ENCODE data around the gene SNX1. TPM values are rescaled to one million over a fixed set of nuclear protein-coding genes. Genes with fewer than 3 reads are reported as not detected.
A peak's percentile ranks its signal among the peaks of the same experiment; 100 is the strongest.

Gene SNX1
- total RNA-seq, 2 experiments from 2014 or later = 92.2 to 108 TPM

- ATAC-seq (no peak), DNase-seq (no peak)
- H3K27me3 Mint-ChIP-seq = no peaks in the 10 kb centered on the region
- POLR2A ChIA-PET = interaction anchor here (0.5 to 0.6 kb wide), 2 partner anchors 133 to 199 kb away, joined by 3 read pairs; no protein-coding TSS in a partner anchor
- H3K4me1 Mint-ChIP-seq = peaks cover 24% of the 10 kb centered on the region
- H3K27ac Mint-ChIP-seq = no peak overlapping the region
- H3K4me3 Mint-ChIP-seq = no peak overlapping the region
- intact Hi-C loops (cut with DNase I, micrococcal nuclease) = loop anchor here in 1 of 2 experiments (5.0 to 10.0 kb wide), 5 partner anchors 262 to 905 kb away; partner anchors contain the start of genes CSNK1G1, PCLAF, RAB8B and TRIP4
- no peaks in the 10 kb centered on the region for H3K9me3 Mint-ChIP-seq (ENCODE audit: low read depth)
- CTCF ChIA-PET = interaction anchor here (0.6 to 1.5 kb wide), 4 partner anchors 9 to 1536 kb away, joined by 3 to 8 read pairs (median 4); no protein-coding TSS in a partner anchor
- peaks cover 38% of the 10 kb centered on the region for H3K36me3 Mint-ChIP-seq (ENCODE audit: low read depth)
Measured at GRCh38 chr15:64089543-64090280, 6.1 kb upstream of the SNX1 start.

- Mint-ChIP-seq H3K36me3 (ENCODE audit: low read depth) (peaks cover 38% of the 10 kb centered on the region), H3K27me3 (no peaks in the 10 kb centered on the region), H3K4me1 (peaks cover 32% of the 10 kb centered on the region), H3K4me3 (no peak overlapping the region), H3K27ac (no peak overlapping the region), H3K9me3 (ENCODE audit: low read depth) (no peaks in the 10 kb centered on the region)
- CTCF ChIA-PET = interaction anchor here (0.6 to 1.5 kb wide), 4 partner anchors 10 to 1535 kb away, joined by 3 to 5 read pairs (median 4); no protein-coding TSS in a partner anchor
- intact Hi-C loops (cut with DNase I, micrococcal nuclease) = loop anchor here in 1 of 2 experiments (5.0 to 10.0 kb wide), 5 partner anchors 263 to 906 kb away; partner anchors contain the start of genes CSNK1G1, PCLAF, RAB8B and TRIP4
- ATAC-seq (no peak), DNase-seq (no peak)
- POLR2A ChIA-PET = no interaction called here
Measured at GRCh38 chr15:64090527-64090926, 5.3 kb upstream of the SNX1 start.

GRCh38 chr15:64092075-64092820 is 3.5 kb upstream of the SNX1 start:
- Mint-ChIP-seq H3K4me1 (peaks cover 39% of the 10 kb centered on the region), H3K27me3 (no peaks in the 10 kb centered on the region), H3K9me3 (ENCODE audit: low read depth) (no peaks in the 10 kb centered on the region), H3K36me3 (ENCODE audit: low read depth) (peaks cover 32% of the 10 kb centered on the region), H3K4me3 (peak overlapping the region; percentile 91), H3K27ac (peak overlapping the region; percentile 96)
- ATAC-seq = no peak
- DNase-seq = no peak
- POLR2A ChIA-PET = interaction anchor here (0.5 to 1.7 kb wide), 2 partner anchors 71 to 214 kb away, joined by 3 to 12 read pairs; partner anchors contain the start of gene PPIB
- intact Hi-C loops (cut with DNase I, micrococcal nuclease) = loop anchor here (2.0 to 10.0 kb wide), 7 partner anchors 263 to 907 kb away; partner anchors contain the start of genes RAB8B (in 2 of the 2), CSNK1G1 (in 1 of the 2), PCLAF (in 1 of the 2) and TRIP4 (in 1 of the 2)
- CTCF ChIA-PET = interaction anchor here (1.4 to 1.7 kb wide), 2 partner anchors 71 to 340 kb away, joined by 7 read pairs; partner anchors contain the start of gene PPIB

- ATAC-seq (peak; percentile 8), DNase-seq (peak; percentile 70)
- POLR2A ChIA-PET = interaction anchor here (0.5 to 1.7 kb wide), 7 partner anchors 20 to 1087 kb away, joined by 3 to 12 read pairs (median 3); partner anchors contain the start of genes PPIB and SNX22
- peak overlapping the region; percentile 96 for H3K27ac Mint-ChIP-seq
- CTCF ChIA-PET = interaction anchor here (0.5 to 1.7 kb wide), 9 partner anchors 9 to 613 kb away, joined by 3 to 7 read pairs (median 4); partner anchors contain the start of gene PPIB
- H3K27me3 Mint-ChIP-seq = no peaks in the 10 kb centered on the region
- peak overlapping the region; percentile 91 for H3K4me3 Mint-ChIP-seq
- H3K4me1 Mint-ChIP-seq = peaks cover 46% of the 10 kb centered on the region
- intact Hi-C loops (cut with DNase I, micrococcal nuclease) = loop anchor here (1.0 to 10.0 kb wide), 10 partner anchors 60 to 908 kb away; partner anchors contain the start of genes CSNK1G1 (in 2 of the 2), RAB8B (in 2 of the 2), HERC1 (in 1 of the 2) and PCLAF (in 1 of the 2)
- H3K9me3 Mint-ChIP-seq (ENCODE audit: low read depth) = no peaks in the 10 kb centered on the region
- H3K36me3 Mint-ChIP-seq (ENCODE audit: low read depth) = peaks cover 24% of the 10 kb centered on the region
Measured at GRCh38 chr15:64092864-64093626, 2.7 kb upstream of the SNX1 start.

GRCh38 chr15:64093627-64094417 is 2.0 kb upstream of the SNX1 start, which contains the start of gene CIAO2A:
Gene CIAO2A, minus strand, starts transcription at chr15:64093838. Its CDS starts 70 bp downstream, at chr15:64093768.
- intact Hi-C loops (cut with DNase I, micrococcal nuclease) = loop anchor here (1.0 to 10.0 kb wide), 13 partner anchors 59 to 909 kb away; partner anchors contain the start of genes CSNK1G1 (in 2 of the 2), RAB8B (in 2 of the 2), TRIP4 (in 2 of the 2) and HERC1 (in 1 of the 2)
- CTCF ChIA-PET = interaction anchor here (0.5 to 1.7 kb wide), 11 partner anchors 10 to 614 kb away, joined by 3 to 7 read pairs (median 4); partner anchors contain the start of gene PPIB
- ATAC-seq (peak; percentile 87), DNase-seq (peak; percentile 97)
- peaks cover 20% of the 10 kb centered on the region for H3K36me3 Mint-ChIP-seq (ENCODE audit: low read depth)
- H3K4me3 Mint-ChIP-seq = peak within 1 kb of the TSS; percentile 91
- H3K4me1 Mint-ChIP-seq = peaks cover 49% of the 10 kb centered on the region
- POLR2A ChIA-PET = interaction anchor here (0.6 to 1.7 kb wide), 10 partner anchors 19 to 1086 kb away, joined by 3 to 12 read pairs (median 3); partner anchors contain the start of genes PPIB and SNX22
- H3K27ac Mint-ChIP-seq = peak within 1 kb of the TSS; percentile 96
- no peaks in the 10 kb centered on the region for H3K9me3 Mint-ChIP-seq (ENCODE audit: low read depth)
- no peaks in the 10 kb centered on the region for H3K27me3 Mint-ChIP-seq

- Mint-ChIP-seq H3K36me3 (ENCODE audit: low read depth) (peaks cover 10% of the 10 kb centered on the region), H3K4me1 (peaks cover 48% of the 10 kb centered on the region), H3K9me3 (ENCODE audit: low read depth) (no peaks in the 10 kb centered on the region), H3K27ac (peak overlapping the region; percentile 96), H3K4me3 (peak overlapping the region; percentile 91), H3K27me3 (no peaks in the 10 kb centered on the region)
- ChIA-PET CTCF (interaction anchor here (0.6 to 0.9 kb wide), 4 partner anchors 9 to 263 kb away, joined by 3 to 5 read pairs (median 4); no protein-coding TSS in a partner anchor), POLR2A (interaction anchor here (0.6 to 0.8 kb wide), 2 partner anchors 161 to 239 kb away, joined by 3 read pairs; no protein-coding TSS in a partner anchor)
- DNase-seq = no peak
- intact Hi-C loops (cut with DNase I, micrococcal nuclease) = loop anchor here (1.0 to 10.0 kb wide), 12 partner anchors 68 to 1037 kb away; partner anchors contain the start of genes TRIP4 (in 2 of the 2), USP3 (in 2 of the 2), CSNK1G1 (in 1 of the 2) and LACTB (in 1 of the 2)
- ATAC-seq = no peak
Measured at GRCh38 chr15:64095431-64095794, 369 bp upstream of the SNX1 start.

- POLR2A ChIA-PET = interaction anchor here (0.9 to 1.0 kb wide), 2 partner anchors 10 to 57 kb away, joined by 3 read pairs; no protein-coding TSS in a partner anchor
- Mint-ChIP-seq H3K9me3 (ENCODE audit: low read depth) (no peaks in the 10 kb centered on the region), H3K4me3 (peak overlapping the region; percentile 91), H3K27ac (peak overlapping the region; percentile 96), H3K36me3 (ENCODE audit: low read depth) (peaks cover 6% of the 10 kb centered on the region), H3K27me3 (no peaks in the 10 kb centered on the region), H3K4me1 (peaks cover 54% of the 10 kb centered on the region)
- intact Hi-C loops (cut with DNase I, micrococcal nuclease) = loop anchor here (2.0 to 10.0 kb wide), 8 partner anchors 56 to 1035 kb away; partner anchors contain the start of genes CSNK1G1 (in 1 of the 2), LACTB (in 1 of the 2), PCLAF (in 1 of the 2) and PDCD7 (in 1 of the 2)
- no peak for ATAC-seq
- CTCF ChIA-PET = interaction anchor here (0.7 to 1.5 kb wide), 2 partner anchors 56 to 57 kb away, joined by 4 to 6 read pairs; no protein-coding TSS in a partner anchor
- no peak for DNase-seq
Measured at GRCh38 chr15:64096668-64097384, 1.0 kb downstream of the SNX1 start.

GRCh38 chr15:64099379-64099778 is 3.6 kb downstream of the SNX1 start:
- intact Hi-C loops (cut with DNase I, micrococcal nuclease) = loop anchor here (2.0 to 10.0 kb wide), 8 partner anchors 255 to 1033 kb away; partner anchors contain the start of genes CSNK1G1 (in 1 of the 2), LACTB (in 1 of the 2), PCLAF (in 1 of the 2) and PDCD7 (in 1 of the 2)
- H3K27me3 Mint-ChIP-seq = no peaks in the 10 kb centered on the region
- peaks cover 6% of the 10 kb centered on the region for H3K36me3 Mint-ChIP-seq (ENCODE audit: low read depth)
- no peak for DNase-seq
- H3K4me3 Mint-ChIP-seq = no peak overlapping the region
- H3K27ac Mint-ChIP-seq = peak overlapping the region; percentile 31
- peaks cover 58% of the 10 kb centered on the region for H3K4me1 Mint-ChIP-seq
- ChIA-PET CTCF (interaction anchor here (0.5 to 2.0 kb wide), 4 partner anchors 11 to 347 kb away, joined by 3 to 5 read pairs (median 4); no protein-coding TSS in a partner anchor), POLR2A (no interaction called here)
- ATAC-seq = no peak
- peaks cover 2% of the 10 kb centered on the region for H3K9me3 Mint-ChIP-seq (ENCODE audit: low read depth)

All from activated CD4-positive, alpha-beta T cell treated with anti-CD3 and anti-CD28 coated beads for 36 hours (primary cell).